ENCODE data around the gene ZMYND8. TPM values are rescaled to one million over a fixed set of nuclear protein-coding genes. Genes with fewer than 3 reads are reported as not detected.

Gene ZMYND8
- total RNA-seq, 1 experiment from 2014 or later: 29.0 TPM

DNA sequence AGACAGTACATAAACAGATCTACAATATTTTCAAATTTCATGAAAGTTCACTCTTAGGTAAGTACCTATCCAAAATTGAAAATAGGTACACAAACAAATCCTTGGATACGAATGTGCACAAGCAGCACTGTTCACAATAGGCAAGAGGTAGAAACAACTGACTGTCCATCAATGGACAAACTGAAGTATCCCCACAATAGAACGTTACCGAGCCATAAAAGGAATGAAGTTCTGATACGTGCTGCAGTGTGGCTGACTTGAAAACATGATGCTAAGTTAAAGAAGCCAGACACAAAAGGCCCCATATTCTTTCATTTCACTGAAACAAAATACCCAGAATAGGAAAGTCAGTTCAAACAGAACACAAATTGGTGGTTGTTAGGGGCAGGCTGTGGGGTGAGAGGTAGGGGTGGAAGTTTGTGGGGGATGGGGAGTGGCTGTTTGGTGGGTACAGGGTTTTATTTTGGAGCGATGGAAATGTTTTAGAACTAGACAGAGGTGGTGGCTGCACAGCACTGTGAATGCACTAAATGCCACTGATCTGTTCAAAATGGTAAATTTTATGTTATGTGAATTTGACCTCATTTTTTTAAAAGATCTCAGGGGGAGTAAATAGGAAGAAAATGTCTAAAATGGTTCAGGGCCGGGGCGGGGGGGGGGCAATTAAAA is 89.5 kb downstream of the ZMYND8 start:
- intact Hi-C loops (cut with micrococcal nuclease): no loop called here
- RAD21 ChIA-PET (ENCODE audit: low non-redundant PET in 1 of 2, low total read pairs in 2 of 2, uncharacterized antibody in 2 of 2, unreplicated experiment in 2 of 2): no interaction called here
- POLR2A ChIA-PET: no interaction called here
- Histone ChIP-seq H3K27ac (ENCODE audit: low read depth, low read length) (no peak overlapping the region), H3K27me3 (ENCODE audit: insufficient read depth, low read length) (no peaks in the 10 kb centered on the region), H3K9me2 (ENCODE audit: insufficient read depth) (no peaks in the 10 kb centered on the region), H3K4me2 (ENCODE audit: low read length) (no peak overlapping the region), H3K9me3 (ENCODE audit: control insufficient read depth in 1 of 2, insufficient read depth in 1 of 2, low read depth in 1 of 2, low read length in 2 of 2) (no peaks in the 10 kb centered on the region), H3K36me3 (ENCODE audit: control insufficient read depth in 1 of 2, insufficient read depth in 2 of 2, low read length in 2 of 2) (peaks cover 10 to 14% of the 10 kb centered on the region in 2 experiments; a peak in 3 of 4 replicates), H2AFZ (ENCODE audit: low read depth, low read length, poor library complexity, severe bottlenecking) (no peak overlapping the region), H3K4me1 (ENCODE audit: control insufficient read depth in 1 of 2, insufficient read depth in 2 of 2, low read length in 2 of 2) (no peaks in the 10 kb centered on the region), H3K79me2 (ENCODE audit: insufficient read depth, low read length) (peaks cover 51% of the 10 kb centered on the region), H3K9ac (ENCODE audit: low read length) (no peak overlapping the region), H4K20me1 (ENCODE audit: insufficient read depth) (no peaks in the 10 kb centered on the region), H3K4me3 (replicated peaks in 1 of 2; ENCODE audit: low read depth in 1 of 2, low read length in 2 of 2) (no peak overlapping the region)
- ATAC-seq (no peak), DNase-seq (ENCODE audit: low read depth, low spot score) (no peak)
- no TSS peak for BruUV-seq (replicated peaks)
- TF ChIP-seq, protein P1, sequence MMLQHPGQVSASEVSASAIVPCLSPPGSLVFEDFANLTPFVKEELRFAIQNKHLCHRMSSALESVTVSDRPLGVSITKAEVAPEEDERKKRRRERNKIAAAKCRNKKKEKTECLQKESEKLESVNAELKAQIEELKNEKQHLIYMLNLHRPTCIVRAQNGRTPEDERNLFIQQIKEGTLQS (IDR thresholded peaks at IDR 0.05): no peak
- TF ChIP-seq SIN3A (IDR thresholded peaks at IDR 0.05; ENCODE audit: low read depth): no peak
- CTCF ChIA-PET: no interaction called here

DNA sequence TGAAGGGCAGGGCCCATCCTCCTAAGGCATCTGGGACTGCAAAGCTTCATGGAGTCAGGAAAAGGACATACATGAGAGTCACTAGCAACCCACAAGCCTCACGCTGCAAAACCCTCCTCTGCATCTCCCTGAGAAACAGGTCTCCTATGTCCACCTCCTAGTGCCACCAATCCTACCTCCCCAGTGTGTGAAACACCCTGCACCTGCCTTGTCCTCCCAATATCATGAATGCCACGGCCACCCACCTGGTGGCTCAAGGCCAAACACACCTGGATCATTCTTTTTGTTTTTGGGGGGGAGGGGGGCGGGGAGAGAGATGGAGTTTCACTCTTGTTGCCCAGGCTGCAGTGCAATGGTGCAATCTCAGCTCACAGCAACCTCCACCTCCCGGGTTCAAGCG is 90.5 kb downstream of the ZMYND8 start:
- no TSS peak for BruUV-seq (replicated peaks)
- Histone ChIP-seq H3K36me3 (ENCODE audit: control insufficient read depth in 1 of 2, insufficient read depth in 2 of 2, low read length in 2 of 2) (peaks cover 13 to 22% of the 10 kb centered on the region in 2 experiments; a peak in 3 of 4 replicates), H3K79me2 (ENCODE audit: insufficient read depth, low read length) (peaks cover 47% of the 10 kb centered on the region)
- TF ChIP-seq RAD21 (IDR thresholded peaks at IDR 0.05; ENCODE audit: low read depth) (no peak), POLR2AphosphoS5 (IDR thresholded peaks at IDR 0.05; ENCODE audit: low read depth, low read length) (no peak), SP1 (IDR thresholded peaks at IDR 0.05; ENCODE audit: low read depth) (no peak), CBX3 (IDR thresholded peaks at IDR 0.05; ENCODE audit: low read depth) (no peak), JUND (IDR thresholded peaks at IDR 0.05) (no peak), CEBPB (IDR thresholded peaks at IDR 0.05; ENCODE audit: low read depth) (no peak), ZFX (IDR thresholded peaks at IDR 0.05) (no peak)
- TF ChIP-seq, protein P2, sequence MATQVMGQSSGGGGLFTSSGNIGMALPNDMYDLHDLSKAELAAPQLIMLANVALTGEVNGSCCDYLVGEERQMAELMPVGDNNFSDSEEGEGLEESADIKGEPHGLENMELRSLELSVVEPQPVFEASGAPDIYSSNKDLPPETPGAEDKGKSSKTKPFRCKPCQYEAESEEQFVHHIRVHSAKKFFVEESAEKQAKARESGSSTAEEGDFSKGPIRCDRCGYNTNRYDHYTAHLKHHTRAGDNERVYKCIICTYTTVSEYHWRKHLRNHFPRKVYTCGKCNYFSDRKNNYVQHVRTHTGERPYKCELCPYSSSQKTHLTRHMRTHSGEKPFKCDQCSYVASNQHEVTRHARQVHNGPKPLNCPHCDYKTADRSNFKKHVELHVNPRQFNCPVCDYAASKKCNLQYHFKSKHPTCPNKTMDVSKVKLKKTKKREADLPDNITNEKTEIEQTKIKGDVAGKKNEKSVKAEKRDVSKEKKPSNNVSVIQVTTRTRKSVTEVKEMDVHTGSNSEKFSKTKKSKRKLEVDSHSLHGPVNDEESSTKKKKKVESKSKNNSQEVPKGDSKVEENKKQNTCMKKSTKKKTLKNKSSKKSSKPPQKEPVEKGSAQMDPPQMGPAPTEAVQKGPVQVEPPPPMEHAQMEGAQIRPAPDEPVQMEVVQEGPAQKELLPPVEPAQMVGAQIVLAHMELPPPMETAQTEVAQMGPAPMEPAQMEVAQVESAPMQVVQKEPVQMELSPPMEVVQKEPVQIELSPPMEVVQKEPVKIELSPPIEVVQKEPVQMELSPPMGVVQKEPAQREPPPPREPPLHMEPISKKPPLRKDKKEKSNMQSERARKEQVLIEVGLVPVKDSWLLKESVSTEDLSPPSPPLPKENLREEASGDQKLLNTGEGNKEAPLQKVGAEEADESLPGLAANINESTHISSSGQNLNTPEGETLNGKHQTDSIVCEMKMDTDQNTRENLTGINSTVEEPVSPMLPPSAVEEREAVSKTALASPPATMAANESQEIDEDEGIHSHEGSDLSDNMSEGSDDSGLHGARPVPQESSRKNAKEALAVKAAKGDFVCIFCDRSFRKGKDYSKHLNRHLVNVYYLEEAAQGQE (IDR thresholded peaks at IDR 0.05; ENCODE audit: low read depth): no peak
- TF ChIP-seq, protein P1 (IDR thresholded peaks at IDR 0.05): no peak
- TF ChIP-seq, protein P3, sequence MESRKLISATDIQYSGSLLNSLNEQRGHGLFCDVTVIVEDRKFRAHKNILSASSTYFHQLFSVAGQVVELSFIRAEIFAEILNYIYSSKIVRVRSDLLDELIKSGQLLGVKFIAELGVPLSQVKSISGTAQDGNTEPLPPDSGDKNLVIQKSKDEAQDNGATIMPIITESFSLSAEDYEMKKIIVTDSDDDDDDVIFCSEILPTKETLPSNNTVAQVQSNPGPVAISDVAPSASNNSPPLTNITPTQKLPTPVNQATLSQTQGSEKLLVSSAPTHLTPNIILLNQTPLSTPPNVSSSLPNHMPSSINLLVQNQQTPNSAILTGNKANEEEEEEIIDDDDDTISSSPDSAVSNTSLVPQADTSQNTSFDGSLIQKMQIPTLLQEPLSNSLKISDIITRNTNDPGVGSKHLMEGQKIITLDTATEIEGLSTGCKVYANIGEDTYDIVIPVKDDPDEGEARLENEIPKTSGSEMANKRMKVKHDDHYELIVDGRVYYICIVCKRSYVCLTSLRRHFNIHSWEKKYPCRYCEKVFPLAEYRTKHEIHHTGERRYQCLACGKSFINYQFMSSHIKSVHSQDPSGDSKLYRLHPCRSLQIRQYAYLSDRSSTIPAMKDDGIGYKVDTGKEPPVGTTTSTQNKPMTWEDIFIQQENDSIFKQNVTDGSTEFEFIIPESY (IDR thresholded peaks at IDR 0.05; ENCODE audit: extremely low read depth, insufficient replicate concordance, low read length): no peak
- TF ChIP-seq, protein P4, sequence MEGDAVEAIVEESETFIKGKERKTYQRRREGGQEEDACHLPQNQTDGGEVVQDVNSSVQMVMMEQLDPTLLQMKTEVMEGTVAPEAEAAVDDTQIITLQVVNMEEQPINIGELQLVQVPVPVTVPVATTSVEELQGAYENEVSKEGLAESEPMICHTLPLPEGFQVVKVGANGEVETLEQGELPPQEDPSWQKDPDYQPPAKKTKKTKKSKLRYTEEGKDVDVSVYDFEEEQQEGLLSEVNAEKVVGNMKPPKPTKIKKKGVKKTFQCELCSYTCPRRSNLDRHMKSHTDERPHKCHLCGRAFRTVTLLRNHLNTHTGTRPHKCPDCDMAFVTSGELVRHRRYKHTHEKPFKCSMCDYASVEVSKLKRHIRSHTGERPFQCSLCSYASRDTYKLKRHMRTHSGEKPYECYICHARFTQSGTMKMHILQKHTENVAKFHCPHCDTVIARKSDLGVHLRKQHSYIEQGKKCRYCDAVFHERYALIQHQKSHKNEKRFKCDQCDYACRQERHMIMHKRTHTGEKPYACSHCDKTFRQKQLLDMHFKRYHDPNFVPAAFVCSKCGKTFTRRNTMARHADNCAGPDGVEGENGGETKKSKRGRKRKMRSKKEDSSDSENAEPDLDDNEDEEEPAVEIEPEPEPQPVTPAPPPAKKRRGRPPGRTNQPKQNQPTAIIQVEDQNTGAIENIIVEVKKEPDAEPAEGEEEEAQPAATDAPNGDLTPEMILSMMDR (IDR thresholded peaks at IDR 0.05 in 2 of 3, conservative IDR thresholded peaks at IDR 0.05 in 1 of 3; ENCODE audit: borderline replicate concordance in 1 of 3, insufficient read depth in 1 of 3, low read depth in 2 of 3, low read length in 2 of 3): no peak

More for the DNA sequence above, 90.5 kb downstream of the ZMYND8 start:
- intact Hi-C loops (cut with micrococcal nuclease): no loop called here
- Histone ChIP-seq H3K4me3 (replicated peaks in 1 of 2; ENCODE audit: low read depth in 1 of 2, low read length in 2 of 2) (no peak overlapping the region), H2AFZ (ENCODE audit: low read depth, low read length, poor library complexity, severe bottlenecking) (no peak overlapping the region), H3K27me3 (ENCODE audit: insufficient read depth, low read length) (no peaks in the 10 kb centered on the region), H3K4me1 (ENCODE audit: control insufficient read depth in 1 of 2, insufficient read depth in 2 of 2, low read length in 2 of 2) (no peaks in the 10 kb centered on the region), H3K4me2 (ENCODE audit: low read length) (no peak overlapping the region), H3K9ac (ENCODE audit: low read length) (no peak overlapping the region), H3K27ac (ENCODE audit: low read depth, low read length) (no peak overlapping the region), H3K9me3 (ENCODE audit: control insufficient read depth in 1 of 2, insufficient read depth in 1 of 2, low read depth in 1 of 2, low read length in 2 of 2) (no peaks in the 10 kb centered on the region), H4K20me1 (ENCODE audit: insufficient read depth) (no peaks in the 10 kb centered on the region), H3K9me2 (ENCODE audit: insufficient read depth) (no peaks in the 10 kb centered on the region)
- ChIA-PET CTCF (no interaction called here), POLR2A (no interaction called here), RAD21 (ENCODE audit: low non-redundant PET in 1 of 2, low total read pairs in 2 of 2, uncharacterized antibody in 2 of 2, unreplicated experiment in 2 of 2) (no interaction called here)
- ATAC-seq (no peak), DNase-seq (ENCODE audit: low read depth, low spot score) (no peak)

All from HCT116 (cell line).